ENCODE data around the gene RNF44.

DNA sequence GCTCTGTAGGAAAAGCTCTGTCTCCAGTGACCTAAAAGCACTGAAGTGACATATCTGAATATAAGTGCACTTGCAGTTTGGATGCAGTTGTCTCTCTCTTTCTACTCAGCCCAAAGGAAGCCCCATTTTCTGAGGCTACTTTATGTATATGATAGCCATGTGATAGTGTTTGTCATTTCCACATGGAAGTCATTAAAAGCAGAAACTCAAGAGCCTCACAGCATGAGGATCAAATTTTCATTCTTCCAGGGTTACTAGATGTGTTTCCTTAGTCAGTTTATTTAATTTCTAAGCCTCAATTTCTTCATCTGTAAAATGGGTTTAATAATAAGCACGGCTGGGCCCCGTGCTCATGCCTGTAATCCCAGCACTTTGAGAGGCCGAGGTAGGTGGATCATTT is 36.7 kb downstream of the RNF44 start:
- TF ChIP-seq, protein P1, sequence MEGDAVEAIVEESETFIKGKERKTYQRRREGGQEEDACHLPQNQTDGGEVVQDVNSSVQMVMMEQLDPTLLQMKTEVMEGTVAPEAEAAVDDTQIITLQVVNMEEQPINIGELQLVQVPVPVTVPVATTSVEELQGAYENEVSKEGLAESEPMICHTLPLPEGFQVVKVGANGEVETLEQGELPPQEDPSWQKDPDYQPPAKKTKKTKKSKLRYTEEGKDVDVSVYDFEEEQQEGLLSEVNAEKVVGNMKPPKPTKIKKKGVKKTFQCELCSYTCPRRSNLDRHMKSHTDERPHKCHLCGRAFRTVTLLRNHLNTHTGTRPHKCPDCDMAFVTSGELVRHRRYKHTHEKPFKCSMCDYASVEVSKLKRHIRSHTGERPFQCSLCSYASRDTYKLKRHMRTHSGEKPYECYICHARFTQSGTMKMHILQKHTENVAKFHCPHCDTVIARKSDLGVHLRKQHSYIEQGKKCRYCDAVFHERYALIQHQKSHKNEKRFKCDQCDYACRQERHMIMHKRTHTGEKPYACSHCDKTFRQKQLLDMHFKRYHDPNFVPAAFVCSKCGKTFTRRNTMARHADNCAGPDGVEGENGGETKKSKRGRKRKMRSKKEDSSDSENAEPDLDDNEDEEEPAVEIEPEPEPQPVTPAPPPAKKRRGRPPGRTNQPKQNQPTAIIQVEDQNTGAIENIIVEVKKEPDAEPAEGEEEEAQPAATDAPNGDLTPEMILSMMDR (IDR thresholded peaks at IDR 0.05; ENCODE audit: low read depth, low read length, missing input control), result no peak
- TF ChIP-seq, protein P2, sequence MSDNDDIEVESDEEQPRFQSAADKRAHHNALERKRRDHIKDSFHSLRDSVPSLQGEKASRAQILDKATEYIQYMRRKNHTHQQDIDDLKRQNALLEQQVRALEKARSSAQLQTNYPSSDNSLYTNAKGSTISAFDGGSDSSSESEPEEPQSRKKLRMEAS (IDR thresholded peaks at IDR 0.05), result no peak
- TF ChIP-seq, protein P3, sequence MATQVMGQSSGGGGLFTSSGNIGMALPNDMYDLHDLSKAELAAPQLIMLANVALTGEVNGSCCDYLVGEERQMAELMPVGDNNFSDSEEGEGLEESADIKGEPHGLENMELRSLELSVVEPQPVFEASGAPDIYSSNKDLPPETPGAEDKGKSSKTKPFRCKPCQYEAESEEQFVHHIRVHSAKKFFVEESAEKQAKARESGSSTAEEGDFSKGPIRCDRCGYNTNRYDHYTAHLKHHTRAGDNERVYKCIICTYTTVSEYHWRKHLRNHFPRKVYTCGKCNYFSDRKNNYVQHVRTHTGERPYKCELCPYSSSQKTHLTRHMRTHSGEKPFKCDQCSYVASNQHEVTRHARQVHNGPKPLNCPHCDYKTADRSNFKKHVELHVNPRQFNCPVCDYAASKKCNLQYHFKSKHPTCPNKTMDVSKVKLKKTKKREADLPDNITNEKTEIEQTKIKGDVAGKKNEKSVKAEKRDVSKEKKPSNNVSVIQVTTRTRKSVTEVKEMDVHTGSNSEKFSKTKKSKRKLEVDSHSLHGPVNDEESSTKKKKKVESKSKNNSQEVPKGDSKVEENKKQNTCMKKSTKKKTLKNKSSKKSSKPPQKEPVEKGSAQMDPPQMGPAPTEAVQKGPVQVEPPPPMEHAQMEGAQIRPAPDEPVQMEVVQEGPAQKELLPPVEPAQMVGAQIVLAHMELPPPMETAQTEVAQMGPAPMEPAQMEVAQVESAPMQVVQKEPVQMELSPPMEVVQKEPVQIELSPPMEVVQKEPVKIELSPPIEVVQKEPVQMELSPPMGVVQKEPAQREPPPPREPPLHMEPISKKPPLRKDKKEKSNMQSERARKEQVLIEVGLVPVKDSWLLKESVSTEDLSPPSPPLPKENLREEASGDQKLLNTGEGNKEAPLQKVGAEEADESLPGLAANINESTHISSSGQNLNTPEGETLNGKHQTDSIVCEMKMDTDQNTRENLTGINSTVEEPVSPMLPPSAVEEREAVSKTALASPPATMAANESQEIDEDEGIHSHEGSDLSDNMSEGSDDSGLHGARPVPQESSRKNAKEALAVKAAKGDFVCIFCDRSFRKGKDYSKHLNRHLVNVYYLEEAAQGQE (IDR thresholded peaks at IDR 0.05), result no peak
- no peak for TF ChIP-seq EGR1 (IDR thresholded peaks at IDR 0.05; ENCODE audit: low read depth in 2 of 2)
- TF ChIP-seq, protein P4, sequence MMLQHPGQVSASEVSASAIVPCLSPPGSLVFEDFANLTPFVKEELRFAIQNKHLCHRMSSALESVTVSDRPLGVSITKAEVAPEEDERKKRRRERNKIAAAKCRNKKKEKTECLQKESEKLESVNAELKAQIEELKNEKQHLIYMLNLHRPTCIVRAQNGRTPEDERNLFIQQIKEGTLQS (IDR thresholded peaks at IDR 0.05), result no peak
- no peak for TF ChIP-seq RAD21 (IDR thresholded peaks at IDR 0.05)
- TF ChIP-seq GABPA (IDR thresholded peaks at IDR 0.05 in 1 of 2, conservative IDR thresholded peaks at IDR 0.05 in 1 of 2), result no peak
- TF ChIP-seq, protein P5, sequence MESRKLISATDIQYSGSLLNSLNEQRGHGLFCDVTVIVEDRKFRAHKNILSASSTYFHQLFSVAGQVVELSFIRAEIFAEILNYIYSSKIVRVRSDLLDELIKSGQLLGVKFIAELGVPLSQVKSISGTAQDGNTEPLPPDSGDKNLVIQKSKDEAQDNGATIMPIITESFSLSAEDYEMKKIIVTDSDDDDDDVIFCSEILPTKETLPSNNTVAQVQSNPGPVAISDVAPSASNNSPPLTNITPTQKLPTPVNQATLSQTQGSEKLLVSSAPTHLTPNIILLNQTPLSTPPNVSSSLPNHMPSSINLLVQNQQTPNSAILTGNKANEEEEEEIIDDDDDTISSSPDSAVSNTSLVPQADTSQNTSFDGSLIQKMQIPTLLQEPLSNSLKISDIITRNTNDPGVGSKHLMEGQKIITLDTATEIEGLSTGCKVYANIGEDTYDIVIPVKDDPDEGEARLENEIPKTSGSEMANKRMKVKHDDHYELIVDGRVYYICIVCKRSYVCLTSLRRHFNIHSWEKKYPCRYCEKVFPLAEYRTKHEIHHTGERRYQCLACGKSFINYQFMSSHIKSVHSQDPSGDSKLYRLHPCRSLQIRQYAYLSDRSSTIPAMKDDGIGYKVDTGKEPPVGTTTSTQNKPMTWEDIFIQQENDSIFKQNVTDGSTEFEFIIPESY (IDR thresholded peaks at IDR 0.05), result no peak
- TF ChIP-seq TAF1 (conservative IDR thresholded peaks at IDR 0.05), result no peak

Measured in liver (tissue), 3 donors.